Measurements from ENCODE around the gene PAPPA.

The PAPPA gene

DNA sequence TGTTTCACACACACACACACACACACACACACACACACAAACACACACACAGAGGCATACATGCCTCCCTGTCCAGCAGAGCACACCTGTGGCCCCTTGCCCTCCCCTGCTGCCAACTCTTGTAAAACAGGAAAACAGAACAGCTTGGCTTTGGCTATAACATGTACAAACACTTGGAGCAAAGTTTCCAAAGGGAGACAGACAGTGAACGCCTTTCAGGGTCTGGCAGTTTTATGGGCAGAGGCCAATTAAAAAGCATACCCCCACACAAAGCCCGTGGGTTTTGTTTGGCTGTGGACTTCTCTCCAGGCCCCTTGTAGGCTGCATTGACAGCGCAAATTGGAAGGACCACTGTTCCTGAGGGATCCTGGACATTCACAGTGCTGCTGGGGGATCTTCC, 265.6 kb downstream of the PAPPA start:
- DNase-seq (ENCODE audit: low read depth in 2 of 2) = no peak

DNA sequence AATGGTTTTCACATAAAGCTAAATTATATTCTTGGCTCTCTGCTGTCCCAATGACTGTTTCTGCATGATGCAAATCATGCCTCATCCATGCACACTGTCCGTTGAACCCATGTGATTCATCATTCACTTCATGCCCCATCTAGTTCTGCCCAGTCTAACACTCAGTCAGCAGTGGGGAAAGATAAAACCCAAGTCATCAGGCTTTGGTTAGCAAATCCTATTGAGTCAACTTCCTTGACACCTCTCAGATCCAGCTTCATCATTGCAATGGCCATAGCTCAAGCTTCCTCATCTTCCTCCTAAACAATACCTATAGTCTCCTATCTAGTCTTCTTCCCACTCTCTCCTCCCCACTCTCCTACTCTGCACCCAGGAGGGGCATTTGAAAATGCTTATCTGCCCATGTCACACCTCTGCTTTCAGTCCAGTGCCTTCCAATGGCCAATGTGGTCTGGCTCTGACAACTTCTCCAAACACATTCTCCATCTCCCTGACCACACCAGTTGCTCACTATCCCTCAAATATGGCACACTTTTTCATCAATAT, 267.5 kb downstream of the PAPPA start:
- DNase-seq (ENCODE audit: low read depth in 2 of 2) = no peak

DNA sequence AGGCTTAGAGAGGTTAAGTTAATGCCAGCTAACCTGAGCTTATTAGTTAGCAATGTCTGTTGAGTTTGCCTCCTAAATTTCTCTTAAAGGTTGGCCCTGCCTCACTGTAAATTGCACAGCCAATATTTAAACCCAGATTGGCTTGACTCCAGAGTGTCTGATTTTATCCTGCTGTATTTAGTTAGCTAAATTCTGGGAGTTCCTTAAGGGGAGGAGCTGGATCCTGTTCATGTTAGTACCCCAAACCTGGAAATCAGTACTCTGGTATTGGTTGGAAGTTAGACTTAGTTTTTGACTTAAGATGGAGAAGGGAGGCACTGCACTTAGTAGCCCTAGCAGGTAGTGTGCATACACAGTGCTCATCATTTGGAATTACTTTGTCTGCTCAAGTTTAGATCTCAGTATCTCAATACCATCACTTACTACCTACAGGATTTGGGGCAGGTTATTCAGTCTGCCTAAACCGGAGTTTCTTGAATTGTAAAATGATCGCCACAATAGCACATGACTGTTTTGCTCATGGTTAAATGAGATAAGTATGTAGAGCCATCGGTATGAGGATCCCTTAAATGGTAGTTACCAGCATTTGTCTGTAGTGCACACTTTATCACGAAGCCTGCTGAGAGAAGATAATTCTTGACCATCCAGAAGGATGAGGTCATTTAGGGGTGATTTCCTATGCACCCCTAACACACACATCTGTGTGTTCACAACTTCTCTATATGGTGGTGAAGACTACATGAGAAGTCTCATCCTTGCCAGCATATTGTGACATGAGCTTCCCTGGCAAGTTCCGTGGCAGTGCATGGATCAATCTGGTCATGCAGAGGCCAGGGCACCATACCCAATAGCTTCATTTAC, 268.8 kb downstream of the PAPPA start:
- DNase-seq (ENCODE audit: low read depth in 2 of 2) = no peak

DNA sequence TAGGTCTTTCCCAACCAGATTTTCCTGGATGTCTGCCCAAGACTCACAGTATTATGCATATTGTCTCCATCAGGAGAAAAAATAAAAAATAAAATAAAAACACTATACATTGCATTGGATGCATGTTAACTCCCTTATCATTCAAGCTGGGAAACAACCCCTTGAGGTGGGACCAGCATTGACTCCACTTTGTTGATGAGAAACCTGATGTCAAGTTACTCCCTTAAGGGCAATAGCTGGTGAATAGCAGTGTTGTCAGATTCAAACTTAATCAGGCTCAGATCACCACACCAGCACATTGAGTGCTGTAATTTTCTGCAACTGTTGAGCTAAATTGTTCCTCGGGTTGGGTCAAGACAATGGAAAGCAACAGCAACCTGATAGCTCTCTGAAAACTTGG, 269.6 kb downstream of the PAPPA start:
- DNase-seq (ENCODE audit: low read depth in 2 of 2) = no peak

DNA sequence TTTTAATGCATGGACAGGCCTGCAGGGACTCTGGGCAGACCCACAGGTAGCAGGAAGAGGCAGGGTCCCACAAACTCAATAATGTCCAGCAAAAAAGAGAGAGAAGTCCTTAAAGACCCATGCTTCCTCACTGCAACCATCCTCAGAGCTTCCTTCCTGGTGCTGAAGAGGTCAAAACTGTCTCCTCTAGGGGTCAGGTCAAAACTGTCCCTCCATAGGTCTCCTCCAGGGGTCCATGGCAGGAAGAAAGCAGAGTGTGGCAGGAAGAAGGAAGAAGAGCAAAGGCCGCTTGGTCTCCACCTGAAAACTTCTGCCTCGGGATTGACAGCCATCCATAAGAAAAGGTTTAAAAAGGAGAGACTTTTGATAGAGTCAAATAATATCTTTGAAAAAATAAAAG, 271.7 kb downstream of the PAPPA start:
- no peak for DNase-seq (ENCODE audit: low read depth in 2 of 2)

DNA sequence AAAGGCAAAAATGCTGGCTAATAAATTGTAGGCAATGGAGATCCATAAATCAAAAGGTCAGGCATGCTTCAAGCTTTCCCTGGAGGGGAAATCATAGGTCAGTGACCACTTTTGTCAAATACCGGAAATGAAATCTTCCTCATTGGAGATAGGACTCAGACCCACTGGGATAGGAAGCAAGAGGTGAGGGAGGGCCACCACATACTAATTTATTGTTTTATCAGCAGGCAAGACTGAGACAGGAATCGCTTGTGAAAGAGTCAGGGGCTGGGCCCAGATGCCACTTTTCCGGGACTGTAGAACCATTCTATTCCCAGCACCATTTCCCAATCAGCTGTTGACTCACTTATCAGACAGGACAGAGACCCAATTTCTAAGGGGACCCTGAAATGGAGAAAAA, 277.3 kb downstream of the PAPPA start:
- no peak for DNase-seq (ENCODE audit: low read depth in 2 of 2)

DNA sequence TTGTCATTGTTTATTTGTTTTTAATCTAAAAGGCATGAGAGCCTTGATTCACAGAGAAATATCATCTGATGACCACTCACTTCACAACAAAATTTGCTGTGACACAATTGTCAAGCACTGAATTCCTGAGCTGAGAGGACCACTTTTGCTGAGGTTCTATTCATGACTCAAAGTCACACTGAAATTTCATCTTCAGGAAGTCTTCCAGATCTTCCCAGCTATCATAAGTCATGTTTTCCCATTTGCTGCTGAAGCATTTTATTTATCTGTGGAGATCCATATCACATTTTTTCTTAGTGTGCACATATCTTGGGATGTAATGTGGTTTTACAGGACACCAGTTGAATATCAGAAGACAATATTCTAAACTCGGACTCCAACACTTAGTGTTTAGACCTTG, 278.5 kb downstream of the PAPPA start:
- DNase-seq (ENCODE audit: low read depth in 2 of 2) = no peak

DNA sequence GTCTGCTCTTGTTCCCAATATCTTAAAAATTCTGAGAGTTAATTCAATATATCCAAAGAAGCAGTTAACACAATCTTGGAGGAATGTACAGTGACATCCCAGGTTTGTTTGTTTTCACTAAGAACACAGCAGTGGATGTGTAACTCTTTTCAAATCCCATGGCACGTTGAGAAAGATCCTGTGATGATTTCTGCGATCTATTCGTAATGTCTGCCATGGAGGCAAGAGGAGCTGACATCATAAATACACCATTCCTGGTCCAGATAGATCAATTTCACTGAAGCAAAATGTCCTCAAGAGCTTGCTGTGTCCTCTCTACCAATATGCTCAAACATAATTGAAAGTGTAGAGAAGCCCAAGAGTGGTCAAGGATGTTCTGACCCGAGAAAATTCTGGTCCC, 280.7 kb downstream of the PAPPA start:
- no peak for DNase-seq (ENCODE audit: low read depth in 2 of 2)

DNA sequence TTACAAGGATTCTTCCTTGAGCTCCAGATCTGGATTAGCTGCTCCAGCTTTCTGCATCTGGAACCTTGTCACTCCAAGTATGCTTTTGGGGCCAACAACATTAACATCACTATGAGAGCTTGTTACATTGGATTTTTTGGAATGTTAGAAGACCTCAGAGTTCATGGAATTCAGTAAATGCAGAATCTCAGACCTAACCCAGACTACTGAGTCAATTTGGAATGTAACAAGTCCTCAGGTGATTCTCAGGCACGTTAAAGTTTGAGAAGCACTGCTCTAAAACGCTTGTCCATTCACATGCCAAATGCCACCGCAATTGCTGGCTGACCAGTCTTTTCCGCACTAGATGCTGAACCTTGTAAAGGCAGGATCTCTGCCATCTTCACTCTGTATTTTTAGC, 282.1 kb downstream of the PAPPA start:
- no peak for DNase-seq (ENCODE audit: low read depth in 2 of 2)

DNA sequence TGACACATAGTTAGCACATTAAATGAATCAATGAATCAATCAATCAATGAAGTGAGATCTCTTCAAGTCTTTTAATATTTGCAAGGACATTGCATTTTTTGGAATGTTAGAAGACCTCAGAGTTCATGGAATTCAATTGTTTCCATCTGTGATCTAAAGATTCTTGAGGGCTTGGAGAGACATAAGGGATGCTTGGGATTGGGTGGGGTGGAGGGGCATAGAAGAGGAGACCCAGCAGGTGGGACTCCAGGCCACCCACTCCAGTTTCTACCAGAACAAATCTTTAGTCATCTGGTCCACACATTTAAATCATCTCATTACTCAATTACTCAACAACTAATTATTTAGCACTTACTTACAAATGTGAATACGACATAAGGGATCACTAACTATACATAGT, 282.5 kb downstream of the PAPPA start:
- DNase-seq (ENCODE audit: low read depth in 2 of 2) = peak in 1 of 2 experiments; percentile 14

DNA sequence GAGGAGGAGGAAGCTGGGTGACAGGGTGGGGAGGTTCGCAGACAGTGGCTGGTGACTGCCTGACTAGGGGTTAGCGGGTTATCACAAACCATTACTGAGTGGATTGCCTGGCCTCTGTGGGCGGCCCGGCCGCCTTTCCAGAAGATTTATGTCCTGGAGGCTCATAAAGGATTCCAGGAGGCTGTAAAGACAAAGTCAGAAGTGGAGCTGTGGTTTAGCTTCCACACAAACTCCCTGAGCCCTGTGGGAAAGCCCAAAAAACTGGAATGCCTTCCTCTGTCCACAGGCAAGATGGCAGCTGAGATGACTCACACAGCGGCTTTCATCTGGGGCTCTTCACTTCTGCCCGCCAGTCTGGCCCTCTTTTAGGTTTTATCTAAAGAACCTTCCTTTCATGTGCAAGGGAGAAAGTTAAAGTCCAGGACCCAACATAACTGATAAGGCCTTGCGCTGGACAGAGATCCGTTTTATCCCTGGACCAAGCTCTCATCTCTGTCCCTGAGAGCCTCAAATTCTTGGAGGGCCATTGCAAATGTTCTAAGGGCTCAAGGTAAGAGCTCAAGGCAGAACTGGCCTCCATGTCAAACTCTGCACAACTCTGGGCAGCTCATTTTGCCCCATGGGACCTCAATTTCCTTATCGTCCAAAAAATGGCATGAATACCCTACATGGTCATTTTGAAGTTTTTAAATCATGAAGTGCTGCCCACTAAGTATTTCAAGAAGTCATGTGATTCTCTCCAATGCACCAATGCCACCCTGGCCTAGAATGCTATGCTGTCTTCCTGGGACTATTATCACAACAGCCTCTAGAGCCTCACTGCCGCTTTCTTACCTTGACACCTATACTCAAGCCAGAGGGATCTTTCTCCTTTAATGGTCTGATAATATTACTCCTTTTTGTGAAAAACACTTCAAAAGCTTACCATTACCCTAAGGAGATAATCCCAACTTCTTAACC, 284.1 kb downstream of the PAPPA start:
- no peak for DNase-seq (ENCODE audit: low read depth in 2 of 2)

DNA sequence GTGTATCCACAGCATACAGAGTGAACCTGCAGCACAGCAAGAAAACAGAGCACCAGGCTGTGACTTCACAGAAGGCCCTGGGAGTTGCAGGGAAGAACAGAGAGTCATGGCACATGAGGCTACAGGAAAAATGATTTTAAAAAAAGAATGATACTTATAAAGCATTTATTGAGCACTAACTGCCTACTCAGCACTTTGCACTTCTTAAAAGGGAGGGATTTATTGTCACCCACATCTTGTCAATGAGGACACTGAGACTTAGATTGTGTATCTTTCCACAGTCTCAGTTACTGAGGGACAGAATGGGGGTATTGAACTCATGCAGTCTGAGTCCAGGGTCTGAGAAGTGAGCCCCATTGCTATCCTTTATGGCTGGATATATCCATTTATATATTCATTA, 288.9 kb downstream of the PAPPA start:
- no peak for DNase-seq (ENCODE audit: low read depth in 2 of 2)

DNA sequence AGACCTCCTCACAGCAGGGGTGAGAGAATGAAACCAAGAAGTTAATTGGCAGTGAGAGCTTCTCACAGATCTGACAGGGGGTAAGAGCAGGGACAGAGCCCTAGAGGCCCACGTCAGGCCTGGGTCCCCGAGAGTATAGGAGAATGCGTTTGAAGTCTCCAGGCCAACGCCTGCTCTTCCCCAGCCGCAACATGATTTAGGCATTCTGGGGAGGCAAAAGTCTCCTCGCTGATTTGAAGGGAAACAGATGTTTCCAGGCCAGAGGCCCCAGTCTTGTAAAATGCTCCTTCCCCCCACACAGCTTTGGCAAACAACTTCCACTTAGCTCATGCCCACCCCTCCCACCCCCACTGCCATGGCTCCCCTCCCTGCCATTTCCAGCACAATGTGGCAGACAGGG, 294.3 kb downstream of the PAPPA start:
- peak in 1 of 2 experiments; percentile 46 for DNase-seq (ENCODE audit: low read depth in 2 of 2)

DNA sequence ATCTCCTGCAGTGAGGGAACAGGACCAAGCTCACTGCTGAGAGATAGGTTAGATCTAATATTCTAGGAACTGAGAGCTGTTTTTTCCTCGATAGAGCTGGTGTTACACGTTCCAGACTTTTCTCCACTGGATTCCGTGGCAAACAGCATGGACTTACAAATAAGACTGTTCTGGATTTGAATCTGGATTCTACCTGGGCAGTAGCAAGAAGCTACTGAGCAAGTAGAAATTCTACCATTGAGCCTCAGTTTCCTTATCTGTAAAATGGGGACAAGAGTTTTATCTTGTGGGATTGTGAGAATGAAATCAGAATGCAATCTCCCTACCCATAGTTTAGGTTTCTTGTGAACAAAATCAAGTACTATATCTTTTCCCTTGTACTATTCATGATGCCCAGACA, 294.8 kb downstream of the PAPPA start:
- no peak for DNase-seq (ENCODE audit: low read depth in 2 of 2)

DNA sequence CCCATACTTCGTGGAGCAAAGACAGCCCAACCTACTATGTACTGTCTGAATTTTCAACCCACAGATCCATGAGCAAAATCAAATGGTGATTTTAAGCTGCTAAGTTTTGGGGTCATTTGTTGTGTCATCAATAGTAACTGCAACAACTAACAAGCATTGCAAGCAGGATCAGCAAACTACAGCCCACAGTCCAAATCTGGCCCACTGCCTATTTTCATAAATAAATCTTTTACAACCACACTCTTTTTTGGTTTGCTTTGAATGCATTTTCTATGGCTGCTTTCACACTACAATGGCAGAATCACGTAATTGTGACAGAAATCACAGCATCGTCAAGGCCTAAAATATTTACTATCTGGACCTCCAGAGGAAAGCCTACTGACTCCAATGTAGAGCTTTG, 296.4 kb downstream of the PAPPA start:
- DNase-seq (ENCODE audit: low read depth in 2 of 2) = no peak

DNA sequence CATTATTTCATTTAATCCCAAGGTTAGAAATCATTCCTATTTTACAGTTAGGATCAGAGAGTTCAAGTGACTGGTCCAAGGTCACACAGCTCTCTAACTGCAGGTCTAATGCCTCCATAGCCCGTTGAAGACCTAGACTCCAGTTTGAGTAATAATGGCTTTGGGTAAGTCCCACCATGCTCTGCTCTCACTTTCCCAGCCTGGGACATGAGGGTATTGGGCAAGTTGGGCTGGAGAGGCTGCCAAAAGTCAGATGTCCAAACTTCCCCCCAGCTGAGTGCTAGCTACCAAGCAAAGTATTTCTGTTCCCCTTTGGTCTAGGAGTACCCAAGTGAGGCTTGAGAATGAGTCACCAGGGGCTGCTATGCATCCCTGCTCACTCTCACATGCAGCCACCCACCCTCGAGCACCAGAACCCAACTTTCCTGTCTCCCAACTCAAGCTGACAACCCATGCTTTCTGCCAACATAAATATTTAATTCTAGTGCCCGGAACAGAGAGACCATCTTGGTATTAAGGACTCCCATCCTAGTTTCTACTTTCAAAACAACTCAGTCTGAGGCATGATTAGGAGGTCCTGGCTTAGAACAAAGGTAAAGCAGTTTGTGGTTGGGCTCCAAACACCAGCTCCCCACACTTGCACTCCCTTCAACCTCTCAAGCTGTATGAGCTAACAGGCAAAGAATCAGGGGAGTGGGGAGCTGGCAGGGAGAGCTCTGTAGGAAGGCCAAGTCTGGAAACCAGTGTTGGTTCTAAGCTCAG, 297.0 kb downstream of the PAPPA start:
- DNase-seq (ENCODE audit: low read depth in 2 of 2) = peak in 1 of 2 experiments; percentile 48

DNA sequence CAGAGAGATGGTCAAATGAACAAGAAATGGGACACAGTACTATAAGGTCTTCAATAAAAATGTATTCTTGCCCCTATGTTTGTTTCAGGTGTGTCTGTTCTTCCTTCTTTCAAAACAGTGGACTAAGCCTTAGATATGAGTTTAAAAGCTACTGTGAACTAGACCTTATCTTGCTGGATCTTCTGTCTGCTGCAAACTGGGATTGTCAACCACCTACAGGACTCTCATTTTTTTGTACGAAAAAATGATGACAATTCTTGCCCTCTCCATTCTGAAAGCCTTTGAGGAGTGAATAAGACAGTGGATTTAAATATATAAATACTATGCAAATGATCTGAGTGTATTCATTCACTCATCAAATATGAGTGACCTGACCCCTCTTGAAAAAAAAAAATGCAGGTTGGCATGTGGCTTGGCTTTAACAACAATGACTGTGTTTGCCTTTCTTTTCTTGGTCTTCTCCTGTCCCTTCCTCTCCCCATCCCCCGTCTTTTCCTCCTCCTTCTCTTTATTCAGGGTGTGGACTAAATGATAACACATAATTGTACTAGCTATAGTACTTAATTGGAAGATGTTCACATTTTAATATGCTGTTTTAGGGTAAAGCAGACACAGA, 298.0 kb downstream of the PAPPA start:
- DNase-seq (ENCODE audit: low read depth in 2 of 2) = no peak
